Fibroblast of skin of left quadriceps (primary cell): ENCODE measurements around the gene IMMP2L.
A peak's percentile ranks its signal among the peaks of the same experiment; 100 is the strongest.

Experiments used
- DNase-seq, 2 experiments: peaks; one replicate each; pipeline ENCODE4 v3.0.0-alpha.2; 2013; ENCODE audit warnings: low read depth in 2 of 2

IMMP2L gene

GRCh38 chr7:111103678-111104274 is 458.5 kb downstream of the IMMP2L start:
- DNase-seq = no peak

- no peak for DNase-seq
These were observed 459.2 kb downstream of the IMMP2L start for GRCh38 chr7:111103136-111103535.

GRCh38 chr7:111101856-111102646 is 460.2 kb downstream of the IMMP2L start:
- DNase-seq = no peak

- no peak for DNase-seq
These were observed 463.4 kb downstream of the IMMP2L start for GRCh38 chr7:111098926-111099250.

- no peak for DNase-seq
These were observed 464.0 kb downstream of the IMMP2L start for GRCh38 chr7:111098011-111098925.

GRCh38 chr7:111096997-111097396 is 465.3 kb downstream of the IMMP2L start:
- no peak for DNase-seq

GRCh38 chr7:111094419-111094818 is 467.9 kb downstream of the IMMP2L start:
- DNase-seq = no peak

GRCh38 chr7:111093496-111093895 is 468.8 kb downstream of the IMMP2L start:
- no peak for DNase-seq

- DNase-seq = no peak
These were observed 469.7 kb downstream of the IMMP2L start for GRCh38 chr7:111092406-111093236.

- no peak for DNase-seq
These were observed 470.5 kb downstream of the IMMP2L start for GRCh38 chr7:111091593-111092358.

GRCh38 chr7:111090846-111091245 is 471.4 kb downstream of the IMMP2L start, which contains the start of gene LRRN3:
LRRN3 (plus strand) TSS chr7:111091127; CDS start chr7:111122773, 31,646 bp downstream.
- no peak for DNase-seq

GRCh38 chr7:111089822-111090426 is 472.4 kb downstream of the IMMP2L start:
- no peak for DNase-seq

GRCh38 chr7:111088328-111088727 is 474.0 kb downstream of the IMMP2L start:
- DNase-seq = no peak

- no peak for DNase-seq
These were observed 475.8 kb downstream of the IMMP2L start for GRCh38 chr7:111086532-111086931.

GRCh38 chr7:111085356-111085755 is 476.9 kb downstream of the IMMP2L start:
- DNase-seq = no peak

- peak; percentile 52 to 55 for DNase-seq
These were observed 478.9 kb downstream of the IMMP2L start for GRCh38 chr7:111083413-111083812.

- DNase-seq = peak; percentile 58 to 61
These were observed 479.9 kb downstream of the IMMP2L start for GRCh38 chr7:111082351-111082750.

- no peak for DNase-seq
These were observed 480.6 kb downstream of the IMMP2L start for GRCh38 chr7:111081546-111082267.

- DNase-seq = no peak
These were observed 481.7 kb downstream of the IMMP2L start for GRCh38 chr7:111080495-111081105.
